ENCODE measurements around the gene ACADVL. TPM values are rescaled to one million over a fixed set of nuclear protein-coding genes. Genes with fewer than 3 reads are reported as not detected.

Gene ACADVL
- total RNA-seq, 1 donor from 2014 or later: 86.7 TPM

DNA sequence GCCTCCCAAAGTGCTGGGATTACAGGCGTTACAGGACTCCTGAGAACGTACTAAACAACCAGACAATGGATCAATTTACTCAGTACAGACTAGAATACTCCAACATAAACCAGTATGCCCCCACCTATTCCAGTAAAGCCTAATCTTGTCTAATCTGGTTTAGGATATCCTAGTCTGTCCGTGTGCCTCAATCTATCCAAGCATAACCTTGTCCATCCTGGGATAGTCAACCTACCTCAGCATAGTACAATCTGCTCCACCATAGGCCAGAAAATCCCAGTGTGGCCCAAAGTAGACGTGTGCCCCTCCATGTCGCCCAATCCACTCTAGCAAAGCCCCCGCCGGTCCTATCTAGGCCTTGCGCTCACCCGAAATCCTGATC is 14.0 kb downstream of the ACADVL start:
- Histone ChIP-seq H4K20me1 (ENCODE audit: low read depth) (peaks cover 70% of the 10 kb centered on the region), H3K4me1 (peaks cover 13% of the 10 kb centered on the region), H3K9ac (peak overlapping the region; percentile 77), H3K27ac (peak overlapping the region; percentile 83), H3K27me3 (no peaks in the 10 kb centered on the region), H3K79me2 (ENCODE audit: low read depth) (peaks cover 85% of the 10 kb centered on the region), H3F3A (ENCODE audit: low read depth) (peaks cover 48% of the 10 kb centered on the region), H3K36me3 (no peaks in the 10 kb centered on the region), H2AFZ (replicated peaks) (no peak overlapping the region), H3K4me3 (peak overlapping the region; percentile 84), H3K9me3 (ENCODE audit: low read depth) (no peaks in the 10 kb centered on the region), H3K4me2 (peak overlapping the region; percentile 99)
- H3K9me3 Mint-ChIP-seq: no peaks in the 10 kb centered on the region
- DNase-seq (ENCODE audit: low spot score): no peak
- no peak for TF ChIP-seq EZH2phosphoT487 (IDR thresholded peaks at IDR 0.05)
- TF ChIP-seq CTCF (IDR thresholded peaks at IDR 0.05): no peak
- no peak for TF ChIP-seq EZH2 (IDR thresholded peaks at IDR 0.05)
- H3K36me3 Mint-ChIP-seq: peaks cover 40% of the 10 kb centered on the region
- H3K27me3 Mint-ChIP-seq (ENCODE audit: insufficient read depth, low read depth): peaks cover 7% of the 10 kb centered on the region
- H3K4me1 Mint-ChIP-seq: peaks cover 33% of the 10 kb centered on the region
- peak overlapping the region; percentile 98 for H3K27ac Mint-ChIP-seq
- peak overlapping the region; percentile 100 for H3K4me3 Mint-ChIP-seq

- H4K20me1 ChIP-seq (ENCODE audit: low read depth): peaks cover 64% of the 10 kb centered on the region
- peak within 1 kb of the TSS; percentile 83 for H3K27ac ChIP-seq
- peaks cover 13% of the 10 kb centered on the region for H3K4me1 ChIP-seq
- H3K9ac ChIP-seq: peak within 1 kb of the TSS; percentile 77
- H3K4me2 ChIP-seq: peak within 1 kb of the TSS; percentile 99
- DNase-seq (ENCODE audit: low spot score): peak; percentile 97
- Mint-ChIP-seq H3K27ac (peak within 1 kb of the TSS; percentile 98), H3K4me1 (peaks cover 33% of the 10 kb centered on the region), H3K9me3 (no peaks in the 10 kb centered on the region), H3K27me3 (ENCODE audit: insufficient read depth, low read depth) (peaks cover 9% of the 10 kb centered on the region), H3K36me3 (peaks cover 34% of the 10 kb centered on the region), H3K4me3 (peak within 1 kb of the TSS; percentile 100)
- no peak for TF ChIP-seq EZH2 (IDR thresholded peaks at IDR 0.05)
- no peak for TF ChIP-seq EZH2phosphoT487 (IDR thresholded peaks at IDR 0.05)
- TF ChIP-seq CTCF (IDR thresholded peaks at IDR 0.05): no peak
- H3K9me3 ChIP-seq (ENCODE audit: low read depth): no peaks in the 10 kb centered on the region
- H3K27me3 ChIP-seq: no peaks in the 10 kb centered on the region
- H3K36me3 ChIP-seq: no peaks in the 10 kb centered on the region
- H3K4me3 ChIP-seq: peak within 1 kb of the TSS; percentile 84
- H3F3A ChIP-seq (ENCODE audit: low read depth): peaks cover 48% of the 10 kb centered on the region
- peaks cover 91% of the 10 kb centered on the region for H3K79me2 ChIP-seq (ENCODE audit: low read depth)
- no peak within 1 kb of the TSS for H2AFZ ChIP-seq (replicated peaks)
Measured at GRCh38 chr17:7234083-7234951, 14.6 kb downstream of the ACADVL start, which contains the start of gene DVL2. Gene DVL2, minus strand, starts transcription at chr17:7234517. Its CDS starts 255 bp downstream, at chr17:7234262.

GRCh38 chr17:7235693-7236665 is 16.2 kb downstream of the ACADVL start:
- Mint-ChIP-seq H3K4me1 (peaks cover 47% of the 10 kb centered on the region), H3K36me3 (peaks cover 31% of the 10 kb centered on the region), H3K4me3 (peak overlapping the region; percentile 100), H3K27ac (no peak overlapping the region), H3K27me3 (ENCODE audit: insufficient read depth, low read depth) (peaks cover 9% of the 10 kb centered on the region), H3K9me3 (no peaks in the 10 kb centered on the region)
- H3K36me3 ChIP-seq: no peaks in the 10 kb centered on the region
- H3K4me2 ChIP-seq: no peak overlapping the region
- TF ChIP-seq CTCF (IDR thresholded peaks at IDR 0.05) (no peak), EZH2phosphoT487 (IDR thresholded peaks at IDR 0.05) (no peak), EZH2 (IDR thresholded peaks at IDR 0.05) (no peak)
- peaks cover 51% of the 10 kb centered on the region for H4K20me1 ChIP-seq (ENCODE audit: low read depth)
- DNase-seq (ENCODE audit: low spot score): no peak
- H3K4me1 ChIP-seq: peaks cover 23% of the 10 kb centered on the region
- no peak overlapping the region for H2AFZ ChIP-seq (replicated peaks)
- H3K4me3 ChIP-seq: no peak overlapping the region
- H3K27ac ChIP-seq: no peak overlapping the region
- H3K27me3 ChIP-seq: no peaks in the 10 kb centered on the region
- H3K79me2 ChIP-seq (ENCODE audit: low read depth): peaks cover 90% of the 10 kb centered on the region
- H3K9ac ChIP-seq: no peak overlapping the region
- peaks cover 60% of the 10 kb centered on the region for H3F3A ChIP-seq (ENCODE audit: low read depth)
- H3K9me3 ChIP-seq (ENCODE audit: low read depth): no peaks in the 10 kb centered on the region
